ENCODE measurements around the gene AKIRIN2. TPM values are rescaled to one million over a fixed set of nuclear protein-coding genes. Genes with fewer than 3 reads are reported as not detected.

Gene AKIRIN2
- total RNA-seq, 2 experiments from 2014 or later, result 41.4 to 46.3 TPM

- intact Hi-C loops (cut with DNase I, micrococcal nuclease), result no loop called here
- ChIA-PET POLR2A (no interaction called here), CTCF (no interaction called here)
- DNase-seq (no peak), ATAC-seq (no peak)
- H3K27me3 Mint-ChIP-seq, result no peaks in the 10 kb centered on the region
- no peaks in the 10 kb centered on the region for H3K9me3 Mint-ChIP-seq (ENCODE audit: low read depth)
- no peak overlapping the region for H3K4me3 Mint-ChIP-seq
- H3K4me1 Mint-ChIP-seq, result peaks cover 12% of the 10 kb centered on the region
- no peak overlapping the region for H3K27ac Mint-ChIP-seq
- H3K36me3 Mint-ChIP-seq (ENCODE audit: low read depth), result peaks cover 34% of the 10 kb centered on the region
Measured at GRCh38 chr6:87667032-87667431, 35.0 kb downstream of the AKIRIN2 start.

- ChIA-PET POLR2A (interaction anchor here (0.6 kb wide), 1 partner anchor 19 kb away, joined by 3 read pairs; no protein-coding TSS in a partner anchor), CTCF (interaction anchor here (1.0 to 3.2 kb wide), 3 partner anchors 9 to 12 kb away, joined by 3 to 7 read pairs (median 3); no protein-coding TSS in a partner anchor)
- Mint-ChIP-seq H3K9me3 (ENCODE audit: low read depth) (no peaks in the 10 kb centered on the region), H3K27me3 (no peaks in the 10 kb centered on the region), H3K4me1 (peaks cover 2% of the 10 kb centered on the region), H3K4me3 (no peak overlapping the region), H3K36me3 (ENCODE audit: low read depth) (peaks cover 19% of the 10 kb centered on the region), H3K27ac (no peak overlapping the region)
- DNase-seq (no peak), ATAC-seq (no peak)
- intact Hi-C loops (cut with DNase I, micrococcal nuclease), result no loop called here
Measured at GRCh38 chr6:87664921-87665485, 37.0 kb downstream of the AKIRIN2 start.

GRCh38 chr6:87663434-87663833 lies 38.6 kb downstream of the AKIRIN2 start:
- intact Hi-C loops (cut with DNase I, micrococcal nuclease), result no loop called here
- H3K36me3 Mint-ChIP-seq (ENCODE audit: low read depth), result peaks cover 17% of the 10 kb centered on the region
- no peaks in the 10 kb centered on the region for H3K4me1 Mint-ChIP-seq
- no peaks in the 10 kb centered on the region for H3K27me3 Mint-ChIP-seq
- ChIA-PET POLR2A (no interaction called here), CTCF (interaction anchor here (3.2 kb wide), 1 partner anchor 9 kb away, joined by 7 read pairs; no protein-coding TSS in a partner anchor)
- H3K4me3 Mint-ChIP-seq, result no peak overlapping the region
- ATAC-seq (no peak), DNase-seq (no peak)
- no peaks in the 10 kb centered on the region for H3K9me3 Mint-ChIP-seq (ENCODE audit: low read depth)
- no peak overlapping the region for H3K27ac Mint-ChIP-seq

- intact Hi-C loops (cut with DNase I, micrococcal nuclease), result no loop called here
- peaks cover 18% of the 10 kb centered on the region for H3K36me3 Mint-ChIP-seq (ENCODE audit: low read depth)
- H3K27ac Mint-ChIP-seq, result no peak overlapping the region
- H3K4me1 Mint-ChIP-seq, result peaks cover 7% of the 10 kb centered on the region
- H3K4me3 Mint-ChIP-seq, result no peak overlapping the region
- H3K27me3 Mint-ChIP-seq, result no peaks in the 10 kb centered on the region
- DNase-seq (no peak), ATAC-seq (no peak)
- ChIA-PET CTCF (interaction anchor here (1.5 kb wide), 1 partner anchor 21 kb away, joined by 3 read pairs; no protein-coding TSS in a partner anchor), POLR2A (no interaction called here)
- no peaks in the 10 kb centered on the region for H3K9me3 Mint-ChIP-seq (ENCODE audit: low read depth)
Measured at GRCh38 chr6:87661503-87661902, 40.5 kb downstream of the AKIRIN2 start.

- intact Hi-C loops (cut with DNase I, micrococcal nuclease), result no loop called here
- H3K27ac Mint-ChIP-seq, result no peak overlapping the region
Measured at GRCh38 chr6:87661016-87661415, 41.0 kb downstream of the AKIRIN2 start.

GRCh38 chr6:87660226-87660911 lies 41.7 kb downstream of the AKIRIN2 start:
- H3K27ac Mint-ChIP-seq, result no peak overlapping the region
- H3K9me3 Mint-ChIP-seq (ENCODE audit: low read depth), result no peaks in the 10 kb centered on the region
- DNase-seq (no peak), ATAC-seq (no peak)
- intact Hi-C loops (cut with DNase I, micrococcal nuclease), result no loop called here
- H3K27me3 Mint-ChIP-seq, result no peaks in the 10 kb centered on the region
- ChIA-PET CTCF (interaction anchor here (0.8 kb wide), 1 partner anchor 247 kb away, joined by 3 read pairs; no protein-coding TSS in a partner anchor), POLR2A (no interaction called here)
- H3K4me1 Mint-ChIP-seq, result peaks cover 8% of the 10 kb centered on the region
- no peak overlapping the region for H3K4me3 Mint-ChIP-seq
- H3K36me3 Mint-ChIP-seq (ENCODE audit: low read depth), result peaks cover 20% of the 10 kb centered on the region

More at GRCh38 chr6:87661016-87661415, 41.0 kb downstream of the AKIRIN2 start:
- H3K9me3 Mint-ChIP-seq (ENCODE audit: low read depth), result no peaks in the 10 kb centered on the region
- no peak for ATAC-seq
- H3K4me3 Mint-ChIP-seq, result no peak overlapping the region
- no peak for DNase-seq
- ChIA-PET CTCF (interaction anchor here (1.5 kb wide), 1 partner anchor 21 kb away, joined by 3 read pairs; no protein-coding TSS in a partner anchor), POLR2A (no interaction called here)
- H3K36me3 Mint-ChIP-seq (ENCODE audit: low read depth), result peaks cover 20% of the 10 kb centered on the region
- peaks cover 8% of the 10 kb centered on the region for H3K4me1 Mint-ChIP-seq
- no peaks in the 10 kb centered on the region for H3K27me3 Mint-ChIP-seq

GRCh38 chr6:87658516-87658915 lies 43.5 kb downstream of the AKIRIN2 start:
- CTCF ChIA-PET, result no interaction called here

GRCh38 chr6:87656857-87657256 lies 45.2 kb downstream of the AKIRIN2 start:
- Mint-ChIP-seq H3K4me1 (peaks cover 23% of the 10 kb centered on the region), H3K27ac (no peak overlapping the region), H3K9me3 (ENCODE audit: low read depth) (no peaks in the 10 kb centered on the region), H3K27me3 (no peaks in the 10 kb centered on the region), H3K36me3 (ENCODE audit: low read depth) (peaks cover 41% of the 10 kb centered on the region), H3K4me3 (no peak overlapping the region)
- ATAC-seq, result no peak
- ChIA-PET CTCF (interaction anchor here (0.6 to 0.9 kb wide), 2 partner anchors 19 to 67 kb away, joined by 3 read pairs; no protein-coding TSS in a partner anchor), POLR2A (interaction anchor here (0.7 kb wide), 1 partner anchor 42 kb away, joined by 4 read pairs; no protein-coding TSS in a partner anchor)
- intact Hi-C loops (cut with DNase I, micrococcal nuclease), result no loop called here
- no peak for DNase-seq

More at GRCh38 chr6:87658516-87658915, 43.5 kb downstream of the AKIRIN2 start:
- H3K9me3 Mint-ChIP-seq (ENCODE audit: low read depth), result no peaks in the 10 kb centered on the region
- DNase-seq, result no peak
- no peak overlapping the region for H3K27ac Mint-ChIP-seq
- no peaks in the 10 kb centered on the region for H3K27me3 Mint-ChIP-seq
- H3K4me1 Mint-ChIP-seq, result peaks cover 12% of the 10 kb centered on the region
- POLR2A ChIA-PET, result no interaction called here
- intact Hi-C loops (cut with DNase I, micrococcal nuclease), result no loop called here
- no peak overlapping the region for H3K4me3 Mint-ChIP-seq
- no peak for ATAC-seq
- H3K36me3 Mint-ChIP-seq (ENCODE audit: low read depth), result peaks cover 31% of the 10 kb centered on the region

GRCh38 chr6:87655824-87656223 lies 46.2 kb downstream of the AKIRIN2 start:
- no peak overlapping the region for H3K4me3 Mint-ChIP-seq
- H3K36me3 Mint-ChIP-seq (ENCODE audit: low read depth), result peaks cover 46% of the 10 kb centered on the region
- ChIA-PET CTCF (interaction anchor here (0.9 to 1.0 kb wide), 2 partner anchors 12 to 18 kb away, joined by 3 to 5 read pairs; no protein-coding TSS in a partner anchor), POLR2A (no interaction called here)
- peaks cover 23% of the 10 kb centered on the region for H3K4me1 Mint-ChIP-seq
- H3K9me3 Mint-ChIP-seq (ENCODE audit: low read depth), result no peaks in the 10 kb centered on the region
- intact Hi-C loops (cut with DNase I, micrococcal nuclease), result no loop called here
- no peaks in the 10 kb centered on the region for H3K27me3 Mint-ChIP-seq
- DNase-seq, result no peak
- no peak overlapping the region for H3K27ac Mint-ChIP-seq
- ATAC-seq, result no peak

GRCh38 chr6:87654875-87655454 lies 47.1 kb downstream of the AKIRIN2 start:
- Mint-ChIP-seq H3K4me1 (peaks cover 23% of the 10 kb centered on the region), H3K36me3 (ENCODE audit: low read depth) (peaks cover 50% of the 10 kb centered on the region), H3K4me3 (no peak overlapping the region), H3K27me3 (no peaks in the 10 kb centered on the region), H3K9me3 (ENCODE audit: low read depth) (no peaks in the 10 kb centered on the region), H3K27ac (no peak overlapping the region)
- POLR2A ChIA-PET, result no interaction called here
- DNase-seq (no peak), ATAC-seq (no peak)
- CTCF ChIA-PET, result interaction anchor here (1.0 to 2.0 kb wide), 3 partner anchors 9 to 170 kb away, joined by 3 to 7 read pairs (median 5); no protein-coding TSS in a partner anchor
- intact Hi-C loops (cut with DNase I, micrococcal nuclease), result no loop called here

GRCh38 chr6:87654122-87654521 lies 47.9 kb downstream of the AKIRIN2 start:
- Mint-ChIP-seq H3K36me3 (ENCODE audit: low read depth) (peaks cover 46% of the 10 kb centered on the region), H3K9me3 (ENCODE audit: low read depth) (no peaks in the 10 kb centered on the region), H3K27me3 (no peaks in the 10 kb centered on the region), H3K4me1 (peaks cover 23% of the 10 kb centered on the region), H3K4me3 (no peak overlapping the region), H3K27ac (no peak overlapping the region)
- DNase-seq, result no peak
- ChIA-PET CTCF (interaction anchor here (1.4 to 2.0 kb wide), 2 partner anchors 10 to 169 kb away, joined by 3 to 7 read pairs; no protein-coding TSS in a partner anchor), POLR2A (no interaction called here)
- ATAC-seq, result no peak
- intact Hi-C loops (cut with DNase I, micrococcal nuclease), result no loop called here
